Tibial artery (tissue), 4 donors: Measurements from ENCODE around the gene RARG.

Source experiments
- DNase-seq, 2 donors: peaks; one replicate each; pipeline ENCODE4 v3.0.0-alpha.2; 2019
- H3K27ac ChIP-seq, 2 donors: fragments of 200-600 bp; sonication (generic) in 1 of 2; 1 replicate in 1 of 2; 2 replicates in 1 of 2; pipeline ENCODE4 v1.5.1; 2018 to 2019; ENCODE audit warnings: mild to moderate bottlenecking in 1 of 2
- H3K27me3 ChIP-seq, 2 donors: fragments of 200-600 bp; sonication (generic) in 1 of 2; one replicate each; pipeline versions ENCODE4 v1.5.1 to v1.6.0; 2016 to 2019
- H3K36me3 ChIP-seq, 3 donors: fragments of 200-600 bp; sonication (generic) in 2 of 3; one replicate each; pipeline ENCODE4 v1.5.1; 2016 to 2019; ENCODE audit warnings: mild to moderate bottlenecking in 2 of 3
- H3K4me1 ChIP-seq, 4 donors: fragments of 200-600 bp; sonication (generic) in 2 of 4; 1 replicate in 3 of 4; 2 replicates in 1 of 4; pipeline ENCODE4 v1.5.1; 2016 to 2019
- H3K4me3 ChIP-seq, 2 donors: fragments of 200-600 bp; sonication (generic) in 1 of 2; 1 replicate in 1 of 2; 2 replicates in 1 of 2; pipeline ENCODE4 v1.5.1; 2018 to 2019; ENCODE audit warnings: mild to moderate bottlenecking in 2 of 2
- H3K9me3 ChIP-seq, 3 donors: fragments of 200-600 bp; sonication (generic) in 1 of 3; one replicate each; pipeline ENCODE4 v1.5.1; 2016 to 2019
- intact Hi-C: fragments of 100-400 bp; cut with DNase I; formaldehyde crosslinking; loops from one replicate; pipeline ENCODE4 v1.15.0; 2023; ENCODE audit warnings: low total_unique reads
- TF ChIP-seq, protein P1 (sequence below), 2 experiments: fragments of 200-600 bp in 1 of 2; fragments of 450-650 bp in 1 of 2; IDR thresholded peaks; one replicate each; pipeline ENCODE4 v1.5.1; 2017 to 2019; ENCODE audit warnings: antibody characterized with exemption in 2 of 2, mild to moderate bottlenecking in 1 of 2, moderate library complexity in 1 of 2

RARG gene

DNA sequence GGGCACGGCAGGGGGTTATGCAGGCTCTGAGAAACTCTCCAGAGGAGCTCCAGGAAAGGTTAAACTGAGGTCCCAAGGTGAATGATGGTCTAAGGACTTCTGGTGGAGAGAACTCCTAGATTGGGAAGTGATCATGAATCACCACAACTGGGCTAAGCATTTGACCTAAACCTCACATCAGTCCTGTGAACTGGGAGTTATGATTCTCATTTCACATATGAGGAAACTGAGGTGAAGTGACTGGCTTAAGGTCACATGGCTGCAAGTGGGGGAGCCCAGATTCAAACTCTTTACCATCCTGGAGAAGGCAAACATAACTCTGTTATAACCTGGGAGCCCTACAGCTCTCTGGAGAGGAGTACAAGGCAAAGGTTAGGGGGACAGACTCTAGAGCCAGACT lies 4.2 kb downstream of the RARG start:
- Histone ChIP-seq H3K27me3 (no peaks in the 10 kb centered on the region), H3K27ac (peak overlapping the region; percentile 33 to 96), H3K4me1 (peaks cover 12 to 84% (median 67%) of the 10 kb centered on the region in 4 donors), H3K36me3 (peaks cover 0 to 28% (median 11%) of the 10 kb centered on the region in 3 donors), H3K4me3 (no peak overlapping the region), H3K9me3 (no peaks in the 10 kb centered on the region)
- intact Hi-C loops: no loop called here
- DNase-seq: no peak
- TF ChIP-seq, protein P1, sequence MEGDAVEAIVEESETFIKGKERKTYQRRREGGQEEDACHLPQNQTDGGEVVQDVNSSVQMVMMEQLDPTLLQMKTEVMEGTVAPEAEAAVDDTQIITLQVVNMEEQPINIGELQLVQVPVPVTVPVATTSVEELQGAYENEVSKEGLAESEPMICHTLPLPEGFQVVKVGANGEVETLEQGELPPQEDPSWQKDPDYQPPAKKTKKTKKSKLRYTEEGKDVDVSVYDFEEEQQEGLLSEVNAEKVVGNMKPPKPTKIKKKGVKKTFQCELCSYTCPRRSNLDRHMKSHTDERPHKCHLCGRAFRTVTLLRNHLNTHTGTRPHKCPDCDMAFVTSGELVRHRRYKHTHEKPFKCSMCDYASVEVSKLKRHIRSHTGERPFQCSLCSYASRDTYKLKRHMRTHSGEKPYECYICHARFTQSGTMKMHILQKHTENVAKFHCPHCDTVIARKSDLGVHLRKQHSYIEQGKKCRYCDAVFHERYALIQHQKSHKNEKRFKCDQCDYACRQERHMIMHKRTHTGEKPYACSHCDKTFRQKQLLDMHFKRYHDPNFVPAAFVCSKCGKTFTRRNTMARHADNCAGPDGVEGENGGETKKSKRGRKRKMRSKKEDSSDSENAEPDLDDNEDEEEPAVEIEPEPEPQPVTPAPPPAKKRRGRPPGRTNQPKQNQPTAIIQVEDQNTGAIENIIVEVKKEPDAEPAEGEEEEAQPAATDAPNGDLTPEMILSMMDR (IDR thresholded peaks at IDR 0.05): no peak

DNA sequence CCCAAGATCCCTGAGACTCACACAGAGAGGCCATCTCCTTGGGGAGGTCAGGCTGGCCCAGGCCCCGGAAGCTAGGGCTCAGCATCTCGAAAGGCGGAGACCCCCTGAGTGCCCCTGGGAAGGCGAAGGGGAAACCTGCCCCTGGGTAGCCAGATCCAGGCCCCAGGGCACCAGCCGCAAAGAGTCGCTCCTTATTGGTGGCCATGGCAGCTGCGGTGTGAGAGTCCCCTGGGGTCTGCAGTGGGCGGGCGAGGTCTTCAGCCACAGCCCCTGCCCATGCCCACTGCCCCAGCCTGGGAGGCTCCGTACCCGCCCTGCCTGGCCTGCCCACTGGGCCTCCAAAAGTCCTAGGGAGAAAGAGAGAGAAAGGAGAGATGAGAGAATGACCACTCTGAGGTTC lies 4.7 kb downstream of the RARG start:
- H3K27me3 ChIP-seq: no peaks in the 10 kb centered on the region
- H3K36me3 ChIP-seq: peaks cover 0 to 28% (median 11%) of the 10 kb centered on the region in 3 donors
- no peaks in the 10 kb centered on the region for H3K9me3 ChIP-seq
- H3K4me3 ChIP-seq: no peak overlapping the region
- TF ChIP-seq, protein P1 (IDR thresholded peaks at IDR 0.05): no peak
- intact Hi-C loops: no loop called here
- peaks cover 12 to 85% (median 67%) of the 10 kb centered on the region in 4 donors for H3K4me1 ChIP-seq
- H3K27ac ChIP-seq: peak overlapping the region; percentile 20 to 33
- peak in 1 of 2 donors; percentile 59 for DNase-seq

DNA sequence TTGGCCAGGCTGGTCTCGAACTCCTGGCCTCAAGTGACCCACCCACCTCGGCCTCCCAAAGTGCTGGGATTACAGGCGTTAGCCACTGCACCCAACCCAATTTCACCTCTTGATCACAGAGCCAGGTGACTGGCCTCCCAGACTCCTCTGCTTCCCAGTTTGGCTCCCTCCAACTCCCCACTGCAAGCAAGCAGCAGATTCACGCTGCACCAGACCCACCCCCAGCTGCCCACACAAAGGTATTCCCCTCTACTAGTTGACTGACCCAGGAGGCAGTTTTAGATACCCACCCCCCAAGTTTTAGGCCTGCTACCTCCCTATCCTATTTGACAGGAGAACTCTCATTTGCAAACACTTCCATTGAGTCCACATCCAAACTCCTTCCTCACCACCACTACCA lies 5.2 kb downstream of the RARG start:
- H3K4me1 ChIP-seq: peaks cover 12 to 90% (median 72%) of the 10 kb centered on the region in 4 donors
- TF ChIP-seq, protein P1 (IDR thresholded peaks at IDR 0.05): no peak
- peak in 1 of 2 donors; percentile 44 for DNase-seq
- no peaks in the 10 kb centered on the region for H3K9me3 ChIP-seq
- no peaks in the 10 kb centered on the region for H3K27me3 ChIP-seq
- peak overlapping the region in 1 of 2 donors; percentile 33 for H3K27ac ChIP-seq
- no peak overlapping the region for H3K4me3 ChIP-seq
- H3K36me3 ChIP-seq: peaks cover 0 to 28% (median 11%) of the 10 kb centered on the region in 3 donors
- intact Hi-C loops: no loop called here

DNA sequence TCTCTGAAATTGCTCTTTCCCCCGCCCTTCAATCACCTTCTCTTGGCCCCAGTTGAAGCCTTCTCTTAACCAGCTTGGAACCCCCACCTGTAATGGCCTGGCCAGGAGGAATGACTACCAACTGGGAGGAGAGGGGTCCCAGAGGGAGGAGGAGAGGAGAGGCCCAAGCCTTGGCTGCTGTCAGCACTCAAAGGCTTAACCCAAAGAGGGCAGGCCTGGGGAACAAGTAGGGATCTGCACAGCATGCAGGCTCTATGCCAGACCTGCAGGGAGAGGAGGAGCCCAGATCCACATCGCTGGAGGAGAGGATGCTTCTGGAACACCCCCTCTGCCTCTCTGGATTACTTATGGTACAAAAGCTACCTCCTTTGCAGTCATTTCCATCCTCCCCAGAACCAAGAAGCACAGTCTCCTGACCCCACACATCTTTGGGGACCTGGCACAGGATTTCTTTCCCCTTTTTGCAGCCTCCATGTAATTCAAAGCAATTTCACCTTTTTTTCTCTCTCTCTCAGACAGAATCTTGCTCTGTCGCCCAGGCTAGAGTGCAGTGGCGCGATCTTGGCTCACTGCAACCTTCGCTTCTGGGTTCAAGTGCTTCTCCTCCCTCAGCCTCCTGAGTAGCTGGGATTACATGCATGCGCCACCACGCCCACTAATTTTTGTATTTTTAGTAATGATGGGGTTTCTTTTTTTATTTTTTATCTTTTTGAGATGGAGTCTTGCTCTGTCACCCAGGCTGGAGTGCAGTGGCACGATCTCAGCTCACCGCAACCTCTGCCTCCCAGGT lies 6.2 kb downstream of the RARG start:
- no peaks in the 10 kb centered on the region for H3K27me3 ChIP-seq
- intact Hi-C loops: no loop called here
- H3K36me3 ChIP-seq: peaks cover 0 to 28% (median 11%) of the 10 kb centered on the region in 3 donors
- H3K4me3 ChIP-seq: no peak overlapping the region
- peak in 1 of 2 donors; percentile 65 for DNase-seq
- H3K9me3 ChIP-seq: no peaks in the 10 kb centered on the region
- TF ChIP-seq, protein P1 (IDR thresholded peaks at IDR 0.05): no peak
- H3K27ac ChIP-seq: peak overlapping the region; percentile 98 to 99
- H3K4me1 ChIP-seq: peaks cover 12 to 86% (median 70%) of the 10 kb centered on the region in 4 donors

DNA sequence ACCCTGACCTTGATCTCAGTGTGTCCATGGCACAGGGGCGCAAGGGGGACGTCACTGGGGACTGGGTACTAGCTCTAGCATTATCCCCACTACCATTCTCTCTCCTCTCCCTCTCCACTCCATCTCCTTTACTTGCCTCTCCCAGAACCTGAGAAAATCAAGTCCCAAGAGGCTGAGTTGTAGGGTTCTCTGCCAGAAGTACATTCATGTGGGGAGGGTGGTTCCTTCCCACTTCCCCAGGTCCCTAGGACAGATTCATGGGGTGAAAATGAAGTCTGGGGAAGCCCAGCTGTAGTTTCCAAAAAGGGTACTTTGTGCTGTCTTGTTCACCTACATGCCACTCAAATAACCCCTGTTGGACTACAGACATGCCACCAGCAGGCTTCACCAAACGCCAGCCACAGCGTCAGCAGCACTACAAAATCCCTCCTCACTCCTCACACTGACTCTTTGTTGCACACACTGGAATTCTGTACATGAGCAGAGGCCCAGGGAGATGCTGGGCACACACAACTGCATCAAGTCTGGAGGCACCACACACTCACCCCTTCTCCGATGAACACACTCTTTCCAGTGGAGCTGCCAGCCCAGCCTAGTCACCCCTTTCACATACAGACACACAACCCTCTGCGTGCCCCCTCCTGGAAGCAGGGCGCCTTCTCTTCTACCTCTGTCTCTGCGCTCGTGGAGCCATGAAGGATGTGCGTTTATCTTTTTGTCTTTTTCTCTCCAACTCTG lies 6.9 kb downstream of the RARG start:
- TF ChIP-seq, protein P1 (IDR thresholded peaks at IDR 0.05): no peak
- Histone ChIP-seq H3K4me3 (no peak overlapping the region), H3K36me3 (peaks cover 0 to 28% (median 11%) of the 10 kb centered on the region in 3 donors), H3K4me1 (peaks cover 12 to 78% (median 63%) of the 10 kb centered on the region in 4 donors), H3K27me3 (no peaks in the 10 kb centered on the region), H3K9me3 (no peaks in the 10 kb centered on the region), H3K27ac (peak overlapping the region; percentile 98 to 99)
- DNase-seq: peak in 1 of 2 donors; percentile 67
- intact Hi-C loops: no loop called here
